GM18858 (cell line): Measurements from ENCODE around the gene DMRTB1.
"Not testable (repeated sequence)": the region's sequence is repeated elsewhere in the genome, so short reads cannot be mapped to it uniquely, and the experiment has no call there.

Experiments
- ATAC-seq: cut with Tn5 transposase; IDR thresholded peaks from one replicate; pipeline ENCODE4 v1.9.1; 2021; ENCODE audit not compliant: unreplicated experiment

The DMRTB1 gene

DNA sequence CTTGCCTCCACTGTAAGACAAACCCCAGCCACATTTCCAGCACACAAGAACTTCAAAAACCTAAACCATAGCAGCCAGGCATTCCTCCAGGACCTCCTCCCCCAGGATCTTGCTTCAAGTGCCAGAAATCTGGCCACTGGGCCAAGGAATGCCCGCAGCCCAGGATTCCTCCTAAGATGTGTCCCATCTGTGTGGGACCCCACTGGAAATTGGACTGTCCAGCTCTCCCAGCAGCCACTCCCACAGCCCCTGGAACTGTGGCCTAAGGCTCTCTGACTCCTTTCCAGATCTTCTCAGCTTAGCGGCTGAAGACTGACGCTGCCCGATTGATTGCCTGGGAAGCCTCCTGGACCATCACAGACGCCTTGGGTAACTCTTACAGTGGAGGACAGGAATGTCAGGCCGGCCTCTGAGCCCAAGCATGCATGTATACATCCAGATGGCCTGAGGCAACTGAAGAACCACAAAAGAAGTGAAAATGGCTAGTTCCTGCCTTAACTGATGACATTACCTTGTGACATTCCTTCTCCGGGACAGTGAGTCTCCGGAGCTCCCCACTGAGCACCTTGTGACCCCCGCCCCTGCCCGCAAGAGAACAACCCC lies 24.7 kb upstream of the DMRTB1 start:
- not testable (repeated sequence) for ATAC-seq

DNA sequence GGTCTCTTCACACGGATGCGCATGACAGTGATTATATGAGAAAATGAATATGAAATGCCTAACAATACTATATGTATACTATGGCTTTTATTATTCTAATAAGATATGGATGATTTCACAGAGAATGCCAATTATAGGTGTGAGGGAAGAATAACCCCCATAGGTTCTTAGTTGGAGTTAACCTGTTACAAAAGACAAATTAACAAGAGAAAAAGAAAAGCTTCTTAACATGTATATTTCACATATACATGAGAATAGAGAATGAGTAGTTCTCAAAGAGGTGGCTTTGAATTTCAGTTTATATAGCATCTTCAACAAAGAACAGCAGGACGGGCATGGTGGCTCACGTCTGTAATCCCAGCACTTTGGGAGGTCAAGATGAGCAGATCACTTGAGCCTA lies 24.0 kb upstream of the DMRTB1 start:
- ATAC-seq, result no peak

DNA sequence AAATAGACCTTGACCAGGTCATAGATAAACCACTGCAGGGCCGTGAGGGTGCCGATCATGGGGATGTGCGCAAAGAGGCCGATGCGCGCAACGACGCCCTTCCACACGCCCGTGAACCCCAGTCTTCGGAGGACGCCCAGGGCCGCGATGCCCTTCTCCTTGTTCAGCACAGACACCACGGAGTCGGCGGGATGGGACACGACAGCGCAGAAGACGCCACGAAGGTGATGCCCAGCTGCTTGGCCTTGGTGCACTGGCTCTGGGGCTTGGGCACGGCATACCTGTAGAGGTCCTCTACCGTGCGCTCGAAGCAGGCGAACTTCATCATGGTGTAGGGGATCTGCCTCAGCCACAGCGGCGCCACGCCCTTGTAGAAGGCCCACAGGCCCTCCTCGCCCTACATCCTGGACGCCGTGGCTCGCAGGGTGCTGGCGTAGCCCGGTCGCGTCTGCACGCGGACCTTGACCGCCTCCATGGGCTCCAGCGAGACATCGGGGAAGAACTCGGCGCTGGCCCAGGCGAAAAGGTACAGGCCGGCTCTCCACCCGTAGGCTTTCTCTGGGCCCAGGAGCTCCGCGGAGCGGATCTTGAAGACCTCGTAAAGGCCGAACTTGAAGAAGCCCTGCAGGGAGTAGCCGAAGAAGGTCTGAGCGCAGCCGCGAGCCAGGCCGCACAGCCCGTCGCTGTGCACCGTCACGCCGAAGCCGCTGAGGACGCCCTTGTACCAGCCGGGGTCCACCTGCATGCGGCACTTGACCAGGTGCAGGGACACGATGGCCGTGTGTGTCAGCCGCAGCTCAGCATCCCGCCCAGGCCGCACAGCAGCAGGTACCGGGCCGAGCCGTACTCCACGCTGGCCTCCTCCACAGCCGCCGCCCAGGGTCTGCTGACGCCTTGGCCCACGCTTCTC lies 20.5 kb upstream of the DMRTB1 start:
- no peak for ATAC-seq

GRCh38 chr1:53439337-53440207 lies 19.6 kb upstream of the DMRTB1 start:
- ATAC-seq, result no peak

DNA sequence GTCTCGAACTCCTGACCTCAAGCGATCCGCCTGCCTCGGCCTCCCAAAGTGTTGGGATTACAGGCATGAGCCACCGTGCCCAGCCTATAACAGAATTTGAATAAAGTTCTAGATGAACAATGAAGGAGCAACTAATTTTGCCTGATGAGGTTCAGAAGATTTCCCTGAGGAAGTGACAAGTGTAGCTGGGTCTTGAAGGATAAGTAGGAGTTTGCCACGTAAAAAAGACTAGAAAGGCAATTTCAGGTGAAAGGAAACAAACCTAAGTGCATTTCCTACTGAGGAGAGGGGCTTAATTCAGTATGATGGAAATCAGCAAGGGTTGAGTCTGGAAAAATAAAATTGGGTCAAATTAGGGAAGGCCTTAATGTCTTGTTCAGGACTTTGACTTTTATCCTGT lies 18.6 kb upstream of the DMRTB1 start:
- ATAC-seq, result no peak

GRCh38 chr1:53442299-53442698 lies 16.9 kb upstream of the DMRTB1 start:
- no peak for ATAC-seq

GRCh38 chr1:53446051-53446450 lies 13.1 kb upstream of the DMRTB1 start:
- ATAC-seq, result no peak

- ATAC-seq, result no peak
Measured at GRCh38 chr1:53447413-53447812, 11.8 kb upstream of the DMRTB1 start.

DNA sequence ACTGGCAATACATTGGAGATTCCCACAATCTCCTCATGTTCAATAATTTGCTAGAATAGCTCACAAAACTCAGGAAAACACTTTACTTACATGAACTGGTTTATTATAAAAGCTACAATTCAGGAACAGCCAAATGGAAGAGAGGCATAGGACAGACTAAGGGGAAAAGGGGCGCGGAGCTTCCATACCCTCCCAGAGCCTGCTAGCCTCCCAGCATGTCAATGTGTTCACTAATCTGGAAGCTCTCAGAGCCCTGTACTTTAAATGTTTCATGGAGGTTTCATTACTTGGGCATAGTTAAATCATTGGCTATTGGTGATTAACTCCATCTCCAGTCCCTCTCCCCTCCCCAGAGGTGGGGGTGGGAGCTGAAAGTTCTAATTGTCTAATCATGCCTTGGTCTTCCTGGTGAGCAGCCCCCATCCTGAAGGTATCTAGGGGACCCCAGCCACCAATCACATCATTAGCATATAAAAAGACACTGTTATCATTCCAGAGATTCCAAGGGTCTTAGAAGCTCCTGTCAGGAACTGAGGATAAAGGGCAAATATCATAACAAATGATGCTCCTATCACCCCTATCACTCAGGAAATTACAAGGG lies 10.9 kb upstream of the DMRTB1 start:
- no peak for ATAC-seq

- no peak for ATAC-seq
Measured at GRCh38 chr1:53449021-53449420, 10.2 kb upstream of the DMRTB1 start.

DNA sequence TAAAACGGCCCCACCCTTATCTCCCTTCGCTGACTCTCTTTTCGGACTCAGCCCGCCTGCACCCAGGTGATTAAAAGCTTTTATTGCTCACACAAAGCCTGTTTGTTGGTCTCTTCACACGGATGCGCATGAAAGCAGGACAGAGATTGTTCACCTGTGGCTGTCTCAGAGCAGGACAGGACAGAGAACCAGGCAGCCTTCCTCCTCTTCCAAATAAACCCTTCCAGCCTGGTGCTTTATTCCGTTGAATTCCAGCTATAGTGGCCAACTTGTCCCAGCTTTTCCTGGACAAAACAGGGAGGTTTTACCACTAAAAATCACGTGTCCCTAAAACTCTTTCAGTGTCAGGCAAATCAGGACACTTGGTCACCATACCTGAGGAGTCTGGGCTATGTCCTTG lies 9.5 kb upstream of the DMRTB1 start:
- ATAC-seq, result no peak

- no peak for ATAC-seq
Measured at GRCh38 chr1:53450225-53450624, 9.0 kb upstream of the DMRTB1 start.

GRCh38 chr1:53454019-53454418 lies 5.2 kb upstream of the DMRTB1 start:
- ATAC-seq, result no peak

DNA sequence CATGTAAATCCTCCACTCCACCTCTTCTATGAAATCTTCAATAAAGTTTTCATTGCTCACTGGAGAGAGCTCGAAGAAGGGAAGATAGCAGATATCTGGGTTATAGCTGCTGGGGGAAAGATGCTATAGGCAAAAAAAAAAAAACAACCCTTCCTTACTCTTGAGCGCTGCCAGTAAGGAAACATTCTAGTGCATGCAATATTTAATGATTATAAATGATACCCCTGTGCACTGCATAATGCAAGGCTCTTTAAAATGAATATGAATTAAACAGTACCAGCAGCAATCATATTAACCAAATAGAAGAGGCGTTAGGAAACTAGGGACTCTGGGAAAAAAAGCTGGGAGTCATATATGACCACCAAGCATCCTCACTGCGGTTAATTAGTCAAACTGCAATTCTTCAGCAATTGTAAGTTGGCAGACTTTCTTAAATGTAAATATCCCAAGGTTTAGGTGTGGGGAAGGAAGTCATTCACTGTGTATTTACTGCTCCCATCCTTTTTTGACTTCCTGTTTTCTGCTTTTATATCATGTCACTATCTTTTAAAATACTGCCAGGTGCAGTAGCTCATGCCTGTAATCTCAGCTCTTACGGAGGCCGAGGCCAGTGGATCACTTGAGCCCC lies 3.7 kb upstream of the DMRTB1 start:
- no peak for ATAC-seq

GRCh38 chr1:53458634-53459033 lies 565 bp upstream of the DMRTB1 start:
- ATAC-seq, result no peak

DNA sequence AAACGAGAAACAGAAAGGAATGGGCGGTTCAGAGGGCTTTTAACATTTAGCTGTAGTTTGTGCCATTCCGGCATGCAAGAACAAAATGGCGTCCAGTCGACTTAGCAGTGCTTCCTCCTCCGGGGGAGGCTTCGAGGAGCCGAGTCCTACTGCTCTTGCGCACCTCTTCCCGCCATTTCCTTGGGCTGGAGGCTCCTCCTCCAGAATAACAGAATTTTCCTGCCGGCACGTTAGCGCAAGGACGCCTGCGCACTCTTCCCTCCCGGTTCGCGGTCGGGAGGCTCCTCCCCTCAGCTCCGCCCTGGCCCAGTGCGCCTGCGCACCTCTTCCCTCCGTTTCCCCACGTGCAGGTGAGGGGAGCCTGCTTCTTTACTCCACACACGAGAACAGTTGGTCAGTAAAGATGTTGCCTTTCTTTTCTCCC lies 1.0 kb downstream of the DMRTB1 start:
- no peak for ATAC-seq

DNA sequence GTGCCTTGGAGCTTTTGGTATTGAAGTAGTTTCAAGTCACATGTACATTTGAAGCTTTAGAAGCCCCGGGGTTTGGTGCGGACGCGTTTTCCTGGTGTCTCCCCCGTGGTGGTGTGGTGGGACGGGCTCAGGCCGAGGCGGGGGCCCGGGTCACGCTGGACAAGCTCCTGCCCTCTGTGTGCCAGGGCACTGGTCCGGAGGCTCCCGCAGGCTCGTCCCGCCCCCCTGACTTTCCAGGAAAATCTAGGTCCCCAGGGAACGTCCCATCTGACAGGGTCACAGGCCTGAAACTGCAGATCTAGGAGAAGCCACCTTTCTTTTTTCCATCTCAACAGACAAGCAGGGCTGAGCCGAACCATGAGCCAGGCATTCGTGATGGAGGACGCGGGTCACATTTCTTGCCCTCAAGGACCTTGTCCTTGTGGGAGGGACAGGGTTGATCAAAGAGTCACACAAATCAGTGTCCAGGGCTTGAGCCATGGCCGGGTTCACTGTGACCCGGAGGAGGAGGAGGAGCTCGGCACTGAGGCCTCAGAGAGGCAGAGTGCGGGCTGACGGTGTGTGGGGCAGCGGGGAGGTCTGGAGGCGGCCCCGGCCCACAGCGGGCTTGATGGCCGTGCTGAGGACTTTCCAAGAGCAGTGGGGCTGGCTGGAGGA lies 1.6 kb downstream of the DMRTB1 start:
- no peak for ATAC-seq

DNA sequence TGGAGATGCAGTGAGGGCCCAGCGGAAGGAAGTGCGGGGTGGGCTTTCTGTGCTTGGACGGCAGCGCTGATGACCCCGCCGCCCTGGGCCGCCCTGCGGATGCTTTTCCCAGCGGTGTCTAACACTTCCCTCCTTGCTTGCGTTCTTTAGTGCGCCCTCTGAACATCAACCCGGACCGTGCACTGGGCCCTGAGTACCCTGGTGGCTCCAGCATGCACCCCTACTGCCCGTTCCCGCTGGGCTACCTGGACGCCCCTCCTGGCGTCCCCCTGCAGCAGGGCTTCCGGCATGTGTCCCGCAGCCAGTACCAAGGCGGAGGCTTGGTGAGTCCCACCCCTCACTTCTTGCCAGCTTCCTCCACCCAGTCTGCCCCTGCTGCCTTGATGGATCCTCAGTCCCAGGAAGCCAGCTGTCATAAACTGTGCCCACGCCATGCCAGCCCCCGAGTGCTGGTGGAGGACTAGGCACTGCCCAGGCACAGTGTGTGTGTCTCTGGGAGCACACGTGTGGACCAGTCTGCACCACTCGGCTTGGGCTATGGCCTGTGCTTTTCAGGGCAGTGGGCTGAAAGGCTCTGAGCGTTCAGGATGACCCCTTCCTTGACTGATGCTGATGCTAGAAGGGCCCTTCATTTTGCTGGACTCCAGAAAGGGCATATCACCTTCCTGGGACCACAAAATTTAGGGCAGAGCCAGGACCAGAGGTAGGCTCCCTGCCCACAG lies 2.3 kb downstream of the DMRTB1 start:
- ATAC-seq, result no peak

GRCh38 chr1:53462193-53462592 lies 3.0 kb downstream of the DMRTB1 start:
- ATAC-seq, result no peak
